WTC11 (cell line): ENCODE results near the gene GHR. TPM values are rescaled to one million over a fixed set of nuclear protein-coding genes. Genes with fewer than 3 reads are reported as not detected.
"Not testable (repeated sequence)": the region's sequence is repeated elsewhere in the genome, so short reads cannot be mapped to it uniquely, and the experiment has no call there.

ENCODE experiments used
- ATAC-seq: fragments of 200-7000 bp; cut with Tn5 transposase; 2 replicates; pipeline ENCODE4 v1.10.0; 2021; ENCODE audit warnings: mild to moderate bottlenecking, moderate library complexity
- CTCF ChIA-PET: fragments of 300-600 bp; sonication (Branson Sonifier 250); formaldehyde crosslinking; loops from one replicate; lab custom pipeline; 2021; ENCODE audit warnings: antibody characterized with exemption; lab: Charles Lee
- POLR2A ChIA-PET: fragments of 350-600 bp; sonication (Branson Sonifier 250); formaldehyde crosslinking; loops from one replicate; lab custom pipeline; 2021; ENCODE audit warnings: antibody characterized with exemption; lab: Charles Lee
- DNase-seq: peaks from one replicate; pipeline ENCODE4 v3.0.0; 2021; ENCODE audit warnings: low spot score
- H3K27ac Mint-ChIP-seq: 2 replicates; pipeline ENCODE4 v1.8.0; 2021; ENCODE audit warnings: mixed read lengths
- H3K27me3 Mint-ChIP-seq: 2 replicates; pipeline ENCODE4 v1.8.0; 2021; ENCODE audit warnings: low read depth, mild to moderate bottlenecking, moderate library complexity, mixed read lengths
- H3K36me3 Mint-ChIP-seq: 2 replicates; pipeline ENCODE4 v1.8.0; 2021; ENCODE audit warnings: mixed read lengths
- H3K4me1 Mint-ChIP-seq: 2 replicates; pipeline ENCODE4 v1.8.0; 2022; ENCODE audit warnings: mixed read lengths
- H3K4me3 Mint-ChIP-seq: 2 replicates; pipeline ENCODE4 v1.8.0; 2021; ENCODE audit warnings: mild to moderate bottlenecking, moderate library complexity, mixed read lengths
- H3K9me3 Mint-ChIP-seq: 2 replicates; pipeline ENCODE4 v1.8.0; 2021; ENCODE audit warnings: mixed read lengths
- AFF4 ChIP-seq: sonication (generic); formaldehyde crosslinking; IDR thresholded peaks from 2 replicates; pipeline ENCODE4 v1.8.1; 2023; ENCODE audit warnings: mild to moderate bottlenecking, missing genetic modification reagents, borderline replicate concordance
- CDX4 ChIP-seq: fragments of 250-450 bp; sonication (Bioruptor Pico); IDR thresholded peaks from 2 replicates; pipeline ENCODE4 v1.9.0; 2021; ENCODE audit warnings: moderate library complexity, mild to moderate bottlenecking, inconsistent platforms, borderline replicate concordance
- CTCF ChIP-seq: fragments of 200-600 bp; IDR thresholded peaks from 2 replicates; pipeline ENCODE4 v1.8.0; 2022; ENCODE audit warnings: antibody characterized with exemption
- GRHL2 ChIP-seq: fragments of 250-450 bp; sonication (Bioruptor Pico); IDR thresholded peaks from 2 replicates; pipeline ENCODE4 v1.8.0; 2022; ENCODE audit warnings: mild to moderate bottlenecking, moderate library complexity; ENCODE audit not compliant: insufficient replicate concordance, severe bottlenecking
- MAX ChIP-seq: sonication (generic); formaldehyde crosslinking; IDR thresholded peaks from 2 replicates; pipeline ENCODE4 v1.8.0; 2022; ENCODE audit warnings: mild to moderate bottlenecking, missing genetic modification reagents
- NFE2L1 ChIP-seq: sonication (generic); formaldehyde crosslinking; IDR thresholded peaks from 2 replicates; pipeline ENCODE4 v1.8.1; 2023; ENCODE audit warnings: missing genetic modification reagents
- USF2 ChIP-seq: sonication (generic); formaldehyde crosslinking; IDR thresholded peaks from 2 replicates; pipeline ENCODE4 v1.8.1; 2023; ENCODE audit warnings: mild to moderate bottlenecking, missing genetic modification reagents, moderate library complexity
- ZNF138 ChIP-seq: sonication (generic); formaldehyde crosslinking; conservative IDR thresholded peaks from 2 replicates; pipeline ENCODE4 v1.8.1; 2022; ENCODE audit warnings: mild to moderate bottlenecking, moderate library complexity, missing genetic modification reagents
- total RNA-seq: library from RNA; stranded (reverse); gene quantifications from 3 replicates; pipeline ENCODE4 v1.2.3, GENCODE V29; 2021

The GHR gene
- total RNA-seq, 1 experiment from 2014 or later: 0.57 TPM

GRCh38 chr5:42734531-42735058 is 311.4 kb downstream of the GHR start:
- H3K4me1 Mint-ChIP-seq, ATAC-seq, DNase-seq, POLR2A ChIA-PET, H3K36me3 Mint-ChIP-seq, H3K27ac Mint-ChIP-seq, H3K9me3 Mint-ChIP-seq, H3K27me3 Mint-ChIP-seq: not testable (repeated sequence)
- CTCF ChIA-PET: interaction anchor here (1.1 kb wide), 1 partner anchor 151 kb away, joined by 3 read pairs; no protein-coding TSS in a partner anchor
- peak overlapping the region; percentile 54 for H3K4me3 Mint-ChIP-seq

GRCh38 chr5:42740920-42741319 is 317.7 kb downstream of the GHR start:
- no peak for DNase-seq
- ChIA-PET CTCF (no interaction called here), POLR2A (no interaction called here)
- TF ChIP-seq ZNF138 (no peak), USF2 (CRISPR knock-in tag) (no peak), GRHL2 (CRISPR knock-in tag) (no peak), MAX (no peak), AFF4 (CRISPR knock-in tag) (no peak), CDX4 (CRISPR knock-in tag) (no peak), NFE2L1 (CRISPR knock-in tag) (no peak)
- Mint-ChIP-seq H3K27ac (no peak overlapping the region), H3K36me3 (peaks cover 7% of the 10 kb centered on the region), H3K4me3 (no peak overlapping the region), H3K9me3 (peaks cover 11% of the 10 kb centered on the region), H3K27me3 (no peaks in the 10 kb centered on the region), H3K4me1 (peaks cover 2% of the 10 kb centered on the region; the same call in 1 of the 2 replicates)
- no peak for ATAC-seq

GRCh38 chr5:42745426-42745825 is 322.2 kb downstream of the GHR start:
- DNase-seq: peak; percentile 67
- Mint-ChIP-seq H3K27ac (peak overlapping the region; percentile 27; the same call in 1 of the 2 replicates), H3K4me1 (peaks cover 2% of the 10 kb centered on the region; the same call in 1 of the 2 replicates), H3K27me3 (no peaks in the 10 kb centered on the region), H3K4me3 (no peak overlapping the region), H3K36me3 (peaks cover 4% of the 10 kb centered on the region), H3K9me3 (peaks cover 13% of the 10 kb centered on the region)
- CTCF ChIA-PET: interaction anchor here (0.6 to 3.5 kb wide), 34 partner anchors 9 to 1879 kb away, joined by 3 to 20 read pairs (median 4); partner anchors contain the start of genes CCDC152 and SELENOP
- peak; percentile 91 for ATAC-seq
- TF ChIP-seq AFF4 (CRISPR knock-in tag) (no peak), CTCF (peak; percentile 86)
- POLR2A ChIA-PET: no interaction called here
